ENCODE measurements around the gene PSMB7. TPM values are rescaled to one million over a fixed set of nuclear protein-coding genes. Genes with fewer than 3 reads are reported as not detected.

PSMB7 gene
- total RNA-seq, 1 experiment from 2014 or later = 216 TPM

- no peaks in the 10 kb centered on the region for H3K9me3 ChIP-seq
- intact Hi-C loops (cut with micrococcal nuclease; ENCODE audit: unreplicated experiment) = no loop called here
- no peaks in the 10 kb centered on the region for H3K27me3 ChIP-seq (replicated peaks; ENCODE audit: control insufficient read depth, insufficient read depth, low read length)
- no peak for DNase-seq
- H3K36me3 ChIP-seq (ENCODE audit: control insufficient read depth, insufficient read depth, low read length) = peaks cover 1% of the 10 kb centered on the region
- H3K4me3 ChIP-seq (ENCODE audit: low read depth, low read length) = no peak overlapping the region
- no peak overlapping the region for H3K4me3 Mint-ChIP-seq (ENCODE audit: unreplicated experiment)
- TF ChIP-seq CTCF (IDR thresholded peaks at IDR 0.05; ENCODE audit: insufficient read depth in 1 of 2, low read depth in 1 of 2, low read length in 1 of 2, severe bottlenecking in 1 of 2, unreplicated experiment in 1 of 2) = no peak
- H3K4me1 ChIP-seq = no peaks in the 10 kb centered on the region
- peaks cover 53% of the 10 kb centered on the region for H3K36me3 Mint-ChIP-seq (ENCODE audit: insufficient read depth, unreplicated experiment)
- CTCF ChIA-PET = no interaction called here
- peaks cover 11% of the 10 kb centered on the region for H3K4me1 Mint-ChIP-seq (ENCODE audit: low read depth, unreplicated experiment)
- POLR2A ChIA-PET = no interaction called here
- H3K9me3 Mint-ChIP-seq (ENCODE audit: unreplicated experiment) = no peaks in the 10 kb centered on the region
- H3K27ac Mint-ChIP-seq (ENCODE audit: unreplicated experiment) = no peak overlapping the region
- no peaks in the 10 kb centered on the region for H3K27me3 Mint-ChIP-seq (ENCODE audit: insufficient read depth, unreplicated experiment)
- no TSS peak for BruUV-seq (replicated peaks)
These were observed 41.4 kb downstream of the PSMB7 start for GRCh38 chr9:124373851-124374250.

- H3K27ac Mint-ChIP-seq (ENCODE audit: unreplicated experiment) = no peak overlapping the region
- H3K36me3 Mint-ChIP-seq (ENCODE audit: insufficient read depth, unreplicated experiment) = peaks cover 53% of the 10 kb centered on the region
- ChIA-PET CTCF (no interaction called here), POLR2A (no interaction called here)
- H3K4me3 Mint-ChIP-seq (ENCODE audit: unreplicated experiment) = no peak overlapping the region
- H3K9me3 ChIP-seq = no peaks in the 10 kb centered on the region
- H3K9me3 Mint-ChIP-seq (ENCODE audit: unreplicated experiment) = no peaks in the 10 kb centered on the region
- peaks cover 1% of the 10 kb centered on the region for H3K36me3 ChIP-seq (ENCODE audit: control insufficient read depth, insufficient read depth, low read length)
- H3K4me1 Mint-ChIP-seq (ENCODE audit: low read depth, unreplicated experiment) = peaks cover 16% of the 10 kb centered on the region
- intact Hi-C loops (cut with micrococcal nuclease; ENCODE audit: unreplicated experiment) = no loop called here
- H3K4me1 ChIP-seq = no peaks in the 10 kb centered on the region
- no peak for DNase-seq
- no peak for TF ChIP-seq CTCF (IDR thresholded peaks at IDR 0.05; ENCODE audit: insufficient read depth in 1 of 2, low read depth in 1 of 2, low read length in 1 of 2, severe bottlenecking in 1 of 2, unreplicated experiment in 1 of 2)
- H3K27me3 Mint-ChIP-seq (ENCODE audit: insufficient read depth, unreplicated experiment) = no peaks in the 10 kb centered on the region
- H3K27me3 ChIP-seq (replicated peaks; ENCODE audit: control insufficient read depth, insufficient read depth, low read length) = no peaks in the 10 kb centered on the region
- BruUV-seq (replicated peaks) = no TSS peak
- no peak overlapping the region for H3K4me3 ChIP-seq (ENCODE audit: low read depth, low read length)
These were observed 41.9 kb downstream of the PSMB7 start for GRCh38 chr9:124373386-124373785.

- ChIA-PET POLR2A (no interaction called here), CTCF (no interaction called here)
- no peak for TF ChIP-seq CTCF (IDR thresholded peaks at IDR 0.05; ENCODE audit: insufficient read depth in 1 of 2, low read depth in 1 of 2, low read length in 1 of 2, severe bottlenecking in 1 of 2, unreplicated experiment in 1 of 2)
- no TSS peak for BruUV-seq (replicated peaks)
- Histone ChIP-seq H3K4me3 (ENCODE audit: low read depth, low read length) (no peak overlapping the region), H3K36me3 (ENCODE audit: control insufficient read depth, insufficient read depth, low read length) (peaks cover 1% of the 10 kb centered on the region), H3K27me3 (replicated peaks; ENCODE audit: control insufficient read depth, insufficient read depth, low read length) (no peaks in the 10 kb centered on the region), H3K9me3 (no peaks in the 10 kb centered on the region), H3K4me1 (no peaks in the 10 kb centered on the region)
- Mint-ChIP-seq H3K27me3 (ENCODE audit: insufficient read depth, unreplicated experiment) (no peaks in the 10 kb centered on the region), H3K36me3 (ENCODE audit: insufficient read depth, unreplicated experiment) (peaks cover 48% of the 10 kb centered on the region), H3K4me1 (ENCODE audit: low read depth, unreplicated experiment) (peaks cover 21% of the 10 kb centered on the region), H3K9me3 (ENCODE audit: unreplicated experiment) (no peaks in the 10 kb centered on the region), H3K4me3 (ENCODE audit: unreplicated experiment) (no peak overlapping the region), H3K27ac (ENCODE audit: unreplicated experiment) (no peak overlapping the region)
- no peak for DNase-seq
- intact Hi-C loops (cut with micrococcal nuclease; ENCODE audit: unreplicated experiment) = no loop called here
These were observed 43.2 kb downstream of the PSMB7 start for GRCh38 chr9:124372038-124372437.
